Keratinocyte (primary cell): ENCODE measurements around the gene PRKAA2. TPM values are rescaled to one million over a fixed set of nuclear protein-coding genes. Genes with fewer than 3 reads are reported as not detected.

Experiments used
- DNase-seq: peaks from one replicate; pipeline ENCODE4 v3.0.0-alpha.2; 2011; ENCODE audit warnings: low read depth, missing footprints, low spot score
- FAIRE-seq: peaks from 2 replicates; lab custom pipeline; 2011; peaks lifted over from hg19 to GRCh38; lab: Jason Lieb, UNC
- H2AFZ ChIP-seq: 2 replicates; pipeline ENCODE4 v1.6.0; 2012; ENCODE audit warnings: low read length, control low read depth, inconsistent platforms; ENCODE audit not compliant: control insufficient read depth
- H3K27ac ChIP-seq: 2 replicates; pipeline ENCODE4 v1.5.1; 2011; ENCODE audit warnings: low read length; ENCODE audit not compliant: control insufficient read depth, insufficient read depth
- H3K27me3 ChIP-seq: 3 replicates; pipeline ENCODE4 v1.6.0; 2011; ENCODE audit warnings: low read length; ENCODE audit not compliant: control insufficient read depth, insufficient read depth; ENCODE audit errors: extremely low read depth
- H3K36me3 ChIP-seq, 2 experiments: 2 replicates in 1 of 2; 3 replicates in 1 of 2; pipeline ENCODE4 v1.5.1; 2011; ENCODE audit warnings: low read length in 2 of 2, mild to moderate bottlenecking in 1 of 2; ENCODE audit not compliant: control insufficient read depth in 2 of 2, insufficient read depth in 2 of 2; ENCODE audit errors: extremely low read depth in 1 of 2
- H3K4me1 ChIP-seq: 3 replicates; pipeline ENCODE4 v1.5.1; 2011; ENCODE audit warnings: low read length; ENCODE audit not compliant: control insufficient read depth, insufficient read depth; ENCODE audit errors: extremely low read depth
- H3K4me2 ChIP-seq: 3 replicates; pipeline ENCODE4 v1.6.0; 2011; ENCODE audit warnings: low read depth, low read length; ENCODE audit not compliant: control insufficient read depth, insufficient read depth; ENCODE audit errors: extremely low read depth
- H3K4me3 ChIP-seq, 3 experiments: fragments of 200-600 bp in 1 of 3; sonication (generic) in 1 of 3; 2 replicates in 2 of 3; 3 replicates in 1 of 3; pipeline ENCODE4 v1.5.1; 2011 to 2016; ENCODE audit warnings: low read length in 3 of 3, mild to moderate bottlenecking in 3 of 3, control low read depth in 2 of 3, inconsistent platforms in 1 of 3, low read depth in 1 of 3, mixed read lengths in 1 of 3, mixed run types in 1 of 3, moderate library complexity in 1 of 3; ENCODE audit not compliant: control insufficient read depth in 2 of 3, insufficient read depth in 2 of 3; ENCODE audit errors: extremely low read depth in 1 of 3
- H3K79me2 ChIP-seq: 2 replicates; pipeline ENCODE4 v1.6.0; 2012; ENCODE audit warnings: low read length; ENCODE audit not compliant: control insufficient read depth, insufficient read depth
- H3K9ac ChIP-seq: 3 replicates; pipeline ENCODE4 v1.6.0; 2011; ENCODE audit warnings: low read length; ENCODE audit not compliant: control insufficient read depth, insufficient read depth; ENCODE audit errors: extremely low read depth
- H3K9me1 ChIP-seq: 3 replicates; pipeline ENCODE4 v1.6.0; 2011; ENCODE audit warnings: low read length; ENCODE audit not compliant: control insufficient read depth, insufficient read depth; ENCODE audit errors: extremely low read depth
- H3K9me3 ChIP-seq: 2 replicates; pipeline ENCODE4 v1.5.1; 2012; ENCODE audit warnings: low read depth, low read length; ENCODE audit not compliant: control insufficient read depth
- H4K20me1 ChIP-seq: 3 replicates; pipeline ENCODE4 v1.6.0; 2011; ENCODE audit warnings: low read length; ENCODE audit not compliant: control insufficient read depth, insufficient read depth; ENCODE audit errors: extremely low read depth
- EZH2 ChIP-seq: IDR thresholded peaks from one replicate; pipeline ENCODE4 v1.6.1; 2012; ENCODE audit warnings: inconsistent platforms, mild to moderate bottlenecking, low read length, moderate library complexity
- dilution Hi-C: fragments of 300-500 bp; cut with MboI; formaldehyde crosslinking; loops from one replicate; pipeline ENCODE4 v1.7.0; 2020; ENCODE audit warnings: low sequenced_read_pairs; ENCODE audit not compliant: extremely low pct_ligation_motif_present
- polyA plus RNA-seq, 5 experiments: library from polyadenylated mRNA; depleted of rRNA in 3 of 5; stranded (reverse) in 3 of 5; stranded (forward) in 1 of 5; unstranded in 1 of 5; fragments of >200 nt; gene quantifications; 1 replicate in 1 of 5; 2 replicates in 3 of 5; 3 replicates in 1 of 5; pipeline versions ENCODE4 v1.2.1 to v1.2.3, GENCODE V29; 2011 to 2012; ENCODE audit warnings: missing spikeins in 2 of 5, low read depth in 1 of 5, low replicate concordance in 1 of 5
- TF ChIP-seq, protein P1 (sequence below), 3 experiments: IDR thresholded peaks in 1 of 3; conservative IDR thresholded peaks in 1 of 3; optimal IDR thresholded peaks in 1 of 3; 2 replicates in 2 of 3; 3 replicates in 1 of 3; pipeline versions ENCODE3 to v1.5.1; 2011; ENCODE audit warnings: low read length in 3 of 3, mild to moderate bottlenecking in 3 of 3, moderate library complexity in 2 of 3, control low read depth in 1 of 3, inconsistent platforms in 1 of 3; ENCODE audit not compliant: insufficient read depth in 2 of 3; ENCODE audit errors: extremely low read depth in 1 of 3

PRKAA2 gene
- polyA plus RNA-seq, 1 donor (not counting 4 experiments of a cell fraction or from before 2014, with no cell fraction given) = 0.21 TPM

DNA sequence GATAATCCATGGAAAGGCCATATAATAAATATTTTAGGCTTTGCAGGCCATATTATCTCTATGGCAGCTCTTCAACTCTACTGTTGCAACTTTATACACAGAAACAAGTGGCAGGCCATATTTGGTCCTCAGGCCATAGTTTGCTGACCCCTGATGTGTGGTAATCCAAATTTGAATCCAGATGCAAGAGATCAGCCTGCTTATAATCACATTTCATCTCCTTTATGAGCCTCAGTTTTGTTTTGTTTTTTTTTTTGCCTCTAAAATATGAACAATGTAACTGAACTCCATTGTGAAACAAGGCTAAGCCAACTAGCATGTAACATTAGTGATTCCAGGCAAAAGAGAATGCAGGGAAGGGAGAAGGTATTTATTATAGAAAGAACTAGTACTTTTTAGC is 81.6 kb downstream of the PRKAA2 start:
- DNase-seq (no peak), FAIRE-seq (no peak)
- dilution Hi-C loops = no loop called here
- Histone ChIP-seq H3K36me3 (no peaks in the 10 kb centered on the region), H3K79me2 (no peaks in the 10 kb centered on the region), H3K4me3 (no peak overlapping the region), H3K4me1 (no peaks in the 10 kb centered on the region), H2AFZ (no peak overlapping the region), H3K27ac (no peak overlapping the region), H4K20me1 (no peaks in the 10 kb centered on the region), H3K27me3 (no peaks in the 10 kb centered on the region), H3K9me1 (no peaks in the 10 kb centered on the region), H3K9me3 (no peaks in the 10 kb centered on the region), H3K4me2 (no peak overlapping the region), H3K9ac (no peak overlapping the region)
- no peak for TF ChIP-seq EZH2
- TF ChIP-seq, protein P1, sequence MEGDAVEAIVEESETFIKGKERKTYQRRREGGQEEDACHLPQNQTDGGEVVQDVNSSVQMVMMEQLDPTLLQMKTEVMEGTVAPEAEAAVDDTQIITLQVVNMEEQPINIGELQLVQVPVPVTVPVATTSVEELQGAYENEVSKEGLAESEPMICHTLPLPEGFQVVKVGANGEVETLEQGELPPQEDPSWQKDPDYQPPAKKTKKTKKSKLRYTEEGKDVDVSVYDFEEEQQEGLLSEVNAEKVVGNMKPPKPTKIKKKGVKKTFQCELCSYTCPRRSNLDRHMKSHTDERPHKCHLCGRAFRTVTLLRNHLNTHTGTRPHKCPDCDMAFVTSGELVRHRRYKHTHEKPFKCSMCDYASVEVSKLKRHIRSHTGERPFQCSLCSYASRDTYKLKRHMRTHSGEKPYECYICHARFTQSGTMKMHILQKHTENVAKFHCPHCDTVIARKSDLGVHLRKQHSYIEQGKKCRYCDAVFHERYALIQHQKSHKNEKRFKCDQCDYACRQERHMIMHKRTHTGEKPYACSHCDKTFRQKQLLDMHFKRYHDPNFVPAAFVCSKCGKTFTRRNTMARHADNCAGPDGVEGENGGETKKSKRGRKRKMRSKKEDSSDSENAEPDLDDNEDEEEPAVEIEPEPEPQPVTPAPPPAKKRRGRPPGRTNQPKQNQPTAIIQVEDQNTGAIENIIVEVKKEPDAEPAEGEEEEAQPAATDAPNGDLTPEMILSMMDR (optimal IDR thresholded peaks at IDR 0.05 in 1 of 3, IDR thresholded peaks at IDR 0.05 in 1 of 3, conservative IDR thresholded peaks at IDR 0.05 in 1 of 3; ENCODE audit: extremely low read depth in 1 of 3, insufficient read depth in 2 of 3, low read length in 3 of 3) = no peak

DNA sequence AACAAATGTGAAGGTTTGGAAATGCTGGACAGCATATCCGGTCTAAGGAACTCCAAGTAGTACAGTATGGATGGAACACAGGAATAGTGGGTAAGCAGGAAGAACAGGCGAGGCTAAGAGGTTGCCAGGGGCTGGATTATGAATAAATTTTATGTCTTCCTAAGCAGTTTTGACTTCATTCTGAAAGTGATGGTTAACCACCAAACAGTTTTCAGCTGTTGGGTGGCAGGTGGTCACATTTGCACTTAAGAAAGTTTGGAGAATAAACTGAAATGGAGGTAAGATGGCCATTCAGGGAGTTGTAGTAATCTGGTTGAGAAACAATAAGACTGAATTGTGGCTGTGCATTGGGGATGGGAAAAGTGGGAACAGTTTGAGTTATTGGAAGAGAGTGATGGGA is 83.8 kb downstream of the PRKAA2 start:
- no peaks in the 10 kb centered on the region for H3K79me2 ChIP-seq
- H3K4me3 ChIP-seq = no peak overlapping the region
- H3K9ac ChIP-seq = no peak overlapping the region
- no peak for DNase-seq
- H3K27me3 ChIP-seq = no peaks in the 10 kb centered on the region
- H3K4me1 ChIP-seq = no peaks in the 10 kb centered on the region
- dilution Hi-C loops = no loop called here
- H2AFZ ChIP-seq = no peak overlapping the region
- TF ChIP-seq EZH2 = no peak
- TF ChIP-seq, protein P1 (optimal IDR thresholded peaks at IDR 0.05 in 1 of 3, IDR thresholded peaks at IDR 0.05 in 1 of 3, conservative IDR thresholded peaks at IDR 0.05 in 1 of 3; ENCODE audit: extremely low read depth in 1 of 3, insufficient read depth in 2 of 3, low read length in 3 of 3) = no peak
- H3K4me2 ChIP-seq = no peak overlapping the region
- no peak overlapping the region for H3K27ac ChIP-seq
- H4K20me1 ChIP-seq = no peaks in the 10 kb centered on the region
- H3K36me3 ChIP-seq = no peaks in the 10 kb centered on the region
- no peaks in the 10 kb centered on the region for H3K9me3 ChIP-seq
- no peak for FAIRE-seq
- H3K9me1 ChIP-seq = no peaks in the 10 kb centered on the region
